K562 (cell line): ENCODE results near the gene RBM22.

Experiments
- FOS ChIP-seq: IDR thresholded peaks from 3 replicates; pipeline ENCODE4 v1.6.1; 2011; ENCODE audit not compliant: insufficient read length; ENCODE audit errors: extremely low read depth
- GTF2B ChIP-seq: IDR thresholded peaks from 2 replicates; pipeline ENCODE4 v1.6.1; 2011; ENCODE audit not compliant: insufficient read length; ENCODE audit errors: extremely low read depth
- POLR2AphosphoS5 ChIP-seq: IDR thresholded peaks from 2 replicates; pipeline ENCODE4 v1.6.1; 2011; ENCODE audit warnings: mild to moderate bottlenecking, low read depth, low read length, moderate library complexity; ENCODE audit not compliant: control insufficient read depth, insufficient read depth
- TARDBP ChIP-seq: fragments of 450-650 bp; IDR thresholded peaks from 2 replicates; pipeline ENCODE4 v1.6.1; 2016

- no peak for TF ChIP-seq FOS
- TF ChIP-seq TARDBP = no peak
- no peak for TF ChIP-seq GTF2B
- TF ChIP-seq POLR2AphosphoS5 = no peak
These were observed 2.9 kb upstream of the RBM22 start for GRCh38 chr5:150703762-150704161.
